Fibroblast of lung (primary cell): ENCODE measurements around the gene CGGBP1.

Experiments used
- CTCF ChIP-seq, 2 donors: IDR thresholded peaks in 1 of 2; conservative IDR thresholded peaks in 1 of 2; 1 replicate in 1 of 2; 2 replicates in 1 of 2; pipeline ENCODE4 v1.5.1; 2011 to 2012; ENCODE audit warnings: low read length in 2 of 2, control low read depth in 1 of 2, inconsistent platforms in 1 of 2, low read depth in 1 of 2, mild to moderate bottlenecking in 1 of 2
- EZH2 ChIP-seq: IDR thresholded peaks from 2 replicates; pipeline ENCODE4 v1.5.1; 2012; ENCODE audit warnings: low read length, control low read depth, mild to moderate bottlenecking; ENCODE audit errors: missing control alignments

- TF ChIP-seq CTCF (conservative IDR thresholded peaks at IDR 0.05 in 1 of 2, IDR thresholded peaks at IDR 0.05 in 1 of 2; ENCODE audit: low read depth in 1 of 2, low read length in 2 of 2) (no peak), EZH2 (no peak)
Observed at GRCh38 chr3:88038566-88038965, 20.2 kb downstream of the CGGBP1 start.
